H1 (cell line): ENCODE measurements around the gene MICALL2. TPM values are rescaled to one million over a fixed set of nuclear protein-coding genes. Genes with fewer than 3 reads are reported as not detected.

Experiments
- CTCF ChIA-PET: fragments of 300-600 bp; sonication (Branson Sonifier 250); formaldehyde crosslinking; loops from one replicate; lab custom pipeline; 2021; ENCODE audit not compliant: partially characterized antibody; lab: Charles Lee
- POLR2A ChIA-PET: fragments of 300-600 bp; sonication (Branson Sonifier 250); formaldehyde crosslinking; loops from one replicate; lab custom pipeline; 2021; ENCODE audit warnings: inconsistent platforms; ENCODE audit not compliant: partially characterized antibody; lab: Charles Lee
- DNase-seq, 2 experiments: peaks; one replicate each; pipeline versions ENCODE4 v3.0.0 to v3.0.0-alpha.2; 2010 to 2022; ENCODE audit warnings: low spot score in 2 of 2, low read depth in 1 of 2, mixed read lengths in 1 of 2
- FAIRE-seq: peaks from 2 replicates; lab custom pipeline; 2011; peaks lifted over from hg19 to GRCh38; lab: Jason Lieb, UNC
- H2AFZ ChIP-seq: 2 replicates; pipeline ENCODE4 v1.8.1; 2012; ENCODE audit warnings: low read length, inconsistent platforms
- H2AK5ac ChIP-seq: 2 replicates; pipeline ENCODE4 v1.6.1; 2013; ENCODE audit warnings: low read depth, low read length
- H2BK120ac ChIP-seq: replicated peaks from 2 replicates; pipeline ENCODE3; 2013; ENCODE audit warnings: low read depth, low read length, inconsistent platforms
- H2BK12ac ChIP-seq: 2 replicates; pipeline ENCODE4 v1.6.1; 2013; ENCODE audit warnings: low read depth, low read length
- H2BK15ac ChIP-seq: 2 replicates; pipeline ENCODE4 v1.6.1; 2013; ENCODE audit warnings: low read length
- H2BK20ac ChIP-seq: 2 replicates; pipeline ENCODE4 v1.6.1; 2013; ENCODE audit warnings: low read length
- H2BK5ac ChIP-seq: 2 replicates; pipeline ENCODE4 v1.6.1; 2013; ENCODE audit warnings: low read depth, low read length
- H3K14ac ChIP-seq: 2 replicates; pipeline ENCODE4 v1.6.1; 2013; ENCODE audit warnings: inconsistent platforms; ENCODE audit not compliant: insufficient read length
- H3K18ac ChIP-seq: 2 replicates; pipeline ENCODE4 v1.6.1; 2013; ENCODE audit warnings: low read length; ENCODE audit errors: extremely low read depth
- H3K23ac ChIP-seq: 2 replicates; pipeline ENCODE4 v1.6.1; 2013; ENCODE audit warnings: inconsistent platforms; ENCODE audit not compliant: insufficient read length
- H3K23me2 ChIP-seq: 2 replicates; pipeline ENCODE4 v1.6.1; 2013; ENCODE audit warnings: low read depth, low read length
- H3K27ac ChIP-seq: 2 replicates; pipeline ENCODE4 v1.6.1; 2011; ENCODE audit warnings: low read depth, low read length, inconsistent platforms
- H3K27me3 ChIP-seq, 4 experiments: replicated peaks in 1 of 4; 1 replicate in 1 of 4; 2 replicates in 3 of 4; pipeline versions ENCODE4 v1.6.1 to v1.8.1; 2011 to 2013; ENCODE audit warnings: low read length in 3 of 4, mild to moderate bottlenecking in 3 of 4, inconsistent platforms in 2 of 4, mixed read lengths in 2 of 4, moderate library complexity in 1 of 4; ENCODE audit not compliant: control insufficient read depth in 3 of 4, insufficient read depth in 3 of 4; ENCODE audit errors: extremely low read depth in 1 of 4
- H3K36me3 ChIP-seq, 4 experiments: 2 replicates each; pipeline versions ENCODE4 v1.6.1 to v1.8.1; 2011 to 2013; ENCODE audit warnings: mild to moderate bottlenecking in 4 of 4, low read length in 3 of 4, moderate library complexity in 2 of 4, control low read depth in 1 of 4, inconsistent platforms in 1 of 4; ENCODE audit not compliant: insufficient read depth in 4 of 4, control insufficient read depth in 2 of 4
- H3K4ac ChIP-seq: replicated peaks from 2 replicates; pipeline ENCODE3; 2013; ENCODE audit warnings: low read length, low read depth, mixed read lengths, inconsistent platforms; ENCODE audit not compliant: insufficient read length
- H3K4me1 ChIP-seq, 4 experiments: replicated peaks in 1 of 4; 1 replicate in 1 of 4; 2 replicates in 3 of 4; pipeline versions ENCODE4 v1.6.1 to v1.8.1; 2011 to 2013; ENCODE audit warnings: low read length in 3 of 4, inconsistent platforms in 2 of 4, mixed read lengths in 1 of 4; ENCODE audit not compliant: insufficient read depth in 4 of 4, control insufficient read depth in 3 of 4
- H3K4me2 ChIP-seq, 2 experiments: 2 replicates each; pipeline versions ENCODE4 v1.6.1 to v1.8.1; 2011 to 2013; ENCODE audit warnings: low read depth in 2 of 2, low read length in 2 of 2, control low read depth in 1 of 2, inconsistent platforms in 1 of 2, mild to moderate bottlenecking in 1 of 2; ENCODE audit not compliant: insufficient read depth in 1 of 2
- H3K4me3 ChIP-seq, 4 experiments: fragments of 200-600, 300-600 bp in 1 of 4; sonication (generic), shearing (Covaris generic), sonication (Bioruptor Twin) in 1 of 4; 2 replicates each; pipeline versions ENCODE4 v1.5.1 to v1.8.1; 2011 to 2016; ENCODE audit warnings: low read length in 4 of 4, low read depth in 3 of 4, control low read depth in 2 of 4, inconsistent platforms in 2 of 4, mild to moderate bottlenecking in 2 of 4, mixed read lengths in 1 of 4, moderate library complexity in 1 of 4; ENCODE audit not compliant: insufficient read depth in 2 of 4; ENCODE audit errors: extremely low read depth in 1 of 4
- H3K56ac ChIP-seq: replicated peaks from 2 replicates; pipeline ENCODE3; 2013; ENCODE audit warnings: low read depth, mild to moderate bottlenecking, mixed read lengths, low read length, inconsistent platforms; ENCODE audit not compliant: insufficient read length
- H3K79me1 ChIP-seq: 2 replicates; pipeline ENCODE4 v1.6.1; 2013; ENCODE audit warnings: low read depth, low read length, control low read depth
- H3K79me2 ChIP-seq, 2 experiments: 2 replicates each; pipeline versions ENCODE4 v1.6.1 to v1.8.1; 2012 to 2013; ENCODE audit warnings: low read length in 2 of 2, mild to moderate bottlenecking in 2 of 2, inconsistent platforms in 1 of 2; ENCODE audit not compliant: insufficient read depth in 2 of 2, control insufficient read depth in 1 of 2
- H3K9ac ChIP-seq, 4 experiments: replicated peaks in 1 of 4; 1 replicate in 1 of 4; 2 replicates in 3 of 4; pipeline versions ENCODE4 v1.6.1 to v1.8.1; 2011 to 2013; ENCODE audit warnings: low read depth in 3 of 4, low read length in 3 of 4, control low read depth in 2 of 4, mild to moderate bottlenecking in 2 of 4, moderate library complexity in 2 of 4, inconsistent platforms in 1 of 4; ENCODE audit errors: extremely low read depth in 1 of 4
- H3K9me3 ChIP-seq, 2 experiments: 2 replicates each; pipeline versions ENCODE4 v1.6.1 to v1.8.1; 2012 to 2013; ENCODE audit warnings: mild to moderate bottlenecking in 2 of 2, moderate library complexity in 2 of 2, control low read depth in 1 of 2, inconsistent platforms in 1 of 2, low read depth in 1 of 2, low read length in 1 of 2, mixed read lengths in 1 of 2; ENCODE audit not compliant: insufficient read depth in 2 of 2
- H4K20me1 ChIP-seq, 2 experiments: replicated peaks in 1 of 2; 2 replicates each; pipeline versions ENCODE3 to v1.8.1; 2011 to 2013; ENCODE audit warnings: inconsistent platforms in 2 of 2, low read length in 2 of 2, mild to moderate bottlenecking in 1 of 2; ENCODE audit not compliant: insufficient read depth in 2 of 2, control insufficient read depth in 1 of 2
- H4K5ac ChIP-seq: 2 replicates; pipeline ENCODE4 v1.6.1; 2013; ENCODE audit warnings: low read length, low read depth, mixed read lengths, inconsistent platforms; ENCODE audit not compliant: insufficient read length
- H4K8ac ChIP-seq: 2 replicates; pipeline ENCODE4 v1.8.0; 2013; ENCODE audit warnings: mild to moderate bottlenecking, moderate library complexity, low read length, inconsistent platforms; ENCODE audit not compliant: insufficient read depth; ENCODE audit errors: extremely low read depth
- H4K91ac ChIP-seq: replicated peaks from 2 replicates; pipeline ENCODE3; 2013; ENCODE audit warnings: low read length, mixed read lengths, inconsistent platforms; ENCODE audit not compliant: insufficient read length
- CEBPB ChIP-seq: IDR thresholded peaks from 2 replicates; pipeline ENCODE4 v1.6.1; 2012; ENCODE audit warnings: low read depth, low read length
- EGR1 ChIP-seq: IDR thresholded peaks from 2 replicates; pipeline ENCODE4 v1.6.1; 2011; ENCODE audit warnings: low read depth, low read length, borderline replicate concordance
- SP4 ChIP-seq: IDR thresholded peaks from 2 replicates; pipeline ENCODE4 v1.6.1; 2012; ENCODE audit warnings: low read length, inconsistent platforms
- WGBS, 2 experiments: shearing (Covaris generic) in 1 of 2; methylation state at CpG; one replicate each; pipeline versions ENCODE4 v1.1.6 to v1.1.7; 2013 to 2015; ENCODE audit warnings: low lambda C conversion rate in 2 of 2, mixed read lengths in 2 of 2, inconsistent platforms in 1 of 2, low coverage in 1 of 2, missing lambda C conversion rate in 1 of 2; ENCODE audit not compliant: insufficient replicate concordance in 2 of 2, insufficient coverage in 1 of 2, insufficient read length in 1 of 2; ENCODE audit errors: extremely low coverage in 1 of 2, missing lambda C conversion rate in 1 of 2; 5-methylcytosine and 5-hydroxymethylcytosine counted together
- polyA plus RNA-seq, 7 experiments: library from polyadenylated mRNA; depleted of rRNA in 3 of 7; stranded (reverse) in 5 of 7; unstranded in 2 of 7; fragments of >200 nt in 5 of 7; fragments of 200-250 nt in 2 of 7; gene quantifications; 1 replicate in 5 of 7; 2 replicates in 1 of 7; 4 replicates in 1 of 7; pipeline versions ENCODE4 v1.2.1 to v1.2.3, GENCODE V29; 2011 to 2013; ENCODE audit warnings: missing spikeins in 2 of 7, mixed read lengths in 2 of 7
- total RNA-seq: library from RNA; stranded (reverse); fragmentation: NEBNext Ultra II Directional; extraction: Animal tissue kit (Norgen Biotek cat#: 25700); gene quantifications from 2 replicates; pipeline ENCODE4 v1.2.1, GENCODE V29; 2021

The MICALL2 gene
- total and polyA plus RNA-seq, 2 of the 8 experiments (the other 6 are each of a cell fraction or from before 2014, with no cell fraction given), result 5.3 to 8.5 TPM

DNA sequence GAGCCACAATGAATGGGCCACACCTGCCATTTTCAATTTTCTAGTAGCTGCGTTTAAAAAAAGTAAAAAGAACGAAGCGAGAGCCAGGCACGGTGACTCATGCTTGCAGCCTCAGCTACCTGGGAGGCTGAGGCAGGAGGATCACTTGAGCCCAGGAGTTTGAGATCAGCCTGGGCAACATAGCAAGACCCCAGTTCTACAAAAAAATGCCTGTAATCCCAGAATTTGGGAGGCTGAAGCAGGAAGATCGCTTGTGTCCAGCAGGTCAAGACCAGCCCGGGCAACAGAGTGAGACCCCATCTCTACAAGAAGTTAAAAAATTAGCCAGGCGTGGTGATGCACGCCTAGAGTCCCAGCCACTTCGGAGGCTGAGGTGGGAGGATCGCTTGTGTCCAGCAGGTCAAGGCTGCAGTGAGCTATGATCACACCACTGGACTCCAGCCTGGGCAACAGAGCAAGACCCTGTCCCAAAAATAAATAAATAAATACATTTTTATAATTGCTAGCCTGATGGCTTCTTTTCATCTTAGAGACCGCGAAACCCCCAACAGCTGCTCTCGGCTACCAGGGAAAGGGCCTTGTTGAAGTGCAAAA lies 32.1 kb downstream of the MICALL2 start:
- H4K8ac ChIP-seq, result no peak overlapping the region
- no peak for FAIRE-seq
- no peak overlapping the region for H2BK120ac ChIP-seq
- no peaks in the 10 kb centered on the region for H3K79me2 ChIP-seq
- no peak overlapping the region for H3K4ac ChIP-seq
- no peak overlapping the region for H3K56ac ChIP-seq
- H3K9ac ChIP-seq, result no peak overlapping the region
- ChIA-PET CTCF (interaction anchor here (0.6 to 3.1 kb wide), 6 partner anchors 11 to 243 kb away, joined by 3 to 9 read pairs (median 3); no protein-coding TSS in a partner anchor), POLR2A (interaction anchor here (0.9 kb wide), 1 partner anchor 16 kb away, joined by 3 read pairs; no protein-coding TSS in a partner anchor)
- no peaks in the 10 kb centered on the region for H3K27me3 ChIP-seq
- H3K14ac ChIP-seq, result no peak overlapping the region
- H2BK12ac ChIP-seq, result no peak overlapping the region
- H3K27ac ChIP-seq, result no peak overlapping the region
- H3K9me3 ChIP-seq, result no peaks in the 10 kb centered on the region
- no peaks in the 10 kb centered on the region for H4K20me1 ChIP-seq
- H3K79me1 ChIP-seq, result no peaks in the 10 kb centered on the region
- H3K18ac ChIP-seq, result no peak overlapping the region
- no peak overlapping the region for H3K4me3 ChIP-seq
- peaks cover 0 to 16% (median 6%) of the 10 kb centered on the region in 4 experiments; a peak in 5 of 7 replicates for H3K4me1 ChIP-seq
- H4K5ac ChIP-seq, result no peak overlapping the region
- H2AFZ ChIP-seq, result no peak overlapping the region
- no peak for DNase-seq
- H3K36me3 ChIP-seq, result no peaks in the 10 kb centered on the region
- H2BK15ac ChIP-seq, result no peak overlapping the region
- H2BK20ac ChIP-seq, result no peak overlapping the region
- H3K4me2 ChIP-seq, result no peak overlapping the region
- no peak overlapping the region for H4K91ac ChIP-seq
- H2BK5ac ChIP-seq, result no peak overlapping the region
- H3K23ac ChIP-seq, result no peak overlapping the region
- 95% methylated on average over 12 of the region's 13 CpGs; no CpG with 5 or more reads in 1 of the 2 experiments for WGBS, 2 experiments
- H2AK5ac ChIP-seq, result no peak overlapping the region
- no peaks in the 10 kb centered on the region for H3K23me2 ChIP-seq
- TF ChIP-seq EGR1 (no peak), CEBPB (no peak), SP4 (no peak)
